Measurements from ENCODE around the gene NFATC3. TPM values are rescaled to one million over a fixed set of nuclear protein-coding genes. Genes with fewer than 3 reads are reported as not detected.

NFATC3 gene
- total RNA-seq, 1 experiment from 2014 or later = 37.2 TPM

- Histone ChIP-seq H3K4me3 (peak within 1 kb of the TSS; percentile 86), H2AFZ (peak within 1 kb of the TSS; percentile 87), H3K27ac (peak within 1 kb of the TSS; percentile 89), H4K20me1 (ENCODE audit: insufficient read depth) (peaks cover 15% of the 10 kb centered on the region; the same call in 1 of the 2 replicates), H3K36me3 (ENCODE audit: low read depth) (peaks cover 15% of the 10 kb centered on the region; the same call in 1 of the 2 replicates), H3F3A (ENCODE audit: insufficient read depth, low read depth) (peaks cover 38% of the 10 kb centered on the region), H3K9me3 (ENCODE audit: insufficient read depth, low read depth) (no peaks in the 10 kb centered on the region), H3K4me1 (replicated peaks; ENCODE audit: insufficient read depth) (peaks cover 34% of the 10 kb centered on the region), H3K27me3 (ENCODE audit: insufficient read depth, low read depth) (no peaks in the 10 kb centered on the region), H3K9me2 (ENCODE audit: insufficient read depth) (no peaks in the 10 kb centered on the region), H3K4me2 (peak within 1 kb of the TSS; percentile 93), H3K79me2 (ENCODE audit: low read depth) (peaks cover 43% of the 10 kb centered on the region)
- intact Hi-C loops (cut with micrococcal nuclease; ENCODE audit: unreplicated experiment) = loop anchor here (1.0 kb wide), 3 partner anchors 27 to 64 kb away; partner anchors contain the start of gene SLC7A6OS
- no peak for TF ChIP-seq EZH2 (IDR thresholded peaks at IDR 0.05; ENCODE audit: low read depth)
- TF ChIP-seq CTCF (conservative IDR thresholded peaks at IDR 0.05) = peak; percentile 76
- no TSS peak for BruUV-seq (replicated peaks)
- POLR2A ChIA-PET (ENCODE audit: unreplicated experiment) = interaction anchor here (0.5 to 1.9 kb wide), 7 partner anchors 28 to 495 kb away, joined by 3 to 6 read pairs (median 5); partner anchors contain the start of gene ESRP2
- DNase-seq = peak; percentile 43 to 77
- CTCF ChIA-PET = interaction anchor here (0.5 to 1.1 kb wide), 8 partner anchors 44 to 997 kb away, joined by 4 to 11 read pairs (median 6); partner anchors contain the start of genes PRMT7 and SLC7A6OS
Observed at GRCh38 chr16:68264128-68265077, 179.2 kb downstream of the NFATC3 start, which contains the start of gene SLC7A6. Gene SLC7A6 (plus strand): TSS chr16:68264526. CDS start chr16:68274727, 10,201 bp downstream.

GRCh38 chr16:68265078-68265920, 180.1 kb downstream of the NFATC3 start:
- ChIA-PET POLR2A (ENCODE audit: unreplicated experiment) (interaction anchor here (0.6 to 1.9 kb wide), 5 partner anchors 29 to 495 kb away, joined by 3 to 6 read pairs (median 5); partner anchors contain the start of gene ESRP2), CTCF (no interaction called here)
- DNase-seq = peak; percentile 83 to 99
- intact Hi-C loops (cut with micrococcal nuclease; ENCODE audit: unreplicated experiment) = loop anchor here (1.0 kb wide), 3 partner anchors 28 to 63 kb away; partner anchors contain the start of gene SLC7A6OS
- BruUV-seq (replicated peaks) = TSS peak; percentile 91
- Histone ChIP-seq H3K36me3 (ENCODE audit: low read depth) (peaks cover 15% of the 10 kb centered on the region; the same call in 1 of the 2 replicates), H3K79me2 (ENCODE audit: low read depth) (peaks cover 52% of the 10 kb centered on the region), H3K9me2 (ENCODE audit: insufficient read depth) (no peaks in the 10 kb centered on the region), H3K9me3 (ENCODE audit: insufficient read depth, low read depth) (no peaks in the 10 kb centered on the region), H3K4me3 (peak overlapping the region; percentile 86), H3K27me3 (ENCODE audit: insufficient read depth, low read depth) (no peaks in the 10 kb centered on the region), H3K27ac (peak overlapping the region; percentile 89), H3K4me2 (peak overlapping the region; percentile 77), H4K20me1 (ENCODE audit: insufficient read depth) (peaks cover 15% of the 10 kb centered on the region; the same call in 1 of the 2 replicates), H3K4me1 (replicated peaks; ENCODE audit: insufficient read depth) (peaks cover 34% of the 10 kb centered on the region), H2AFZ (peak overlapping the region; percentile 83), H3F3A (ENCODE audit: insufficient read depth, low read depth) (peaks cover 38% of the 10 kb centered on the region)
- TF ChIP-seq CTCF (conservative IDR thresholded peaks at IDR 0.05) (no peak), EZH2 (IDR thresholded peaks at IDR 0.05; ENCODE audit: low read depth) (no peak)

Measured in PC-9 (cell line).